Activated CD4-positive, alpha-beta T cell treated with anti-CD3 and anti-CD28 coated beads for 48 hours (primary cell): ENCODE results near the gene PEMT.

ENCODE experiments used
- DNase-seq: peaks from one replicate; pipeline ENCODE4 v3.0.0-alpha.2; 2020

The PEMT gene

GRCh38 chr17:17603895-17604225, 12.4 kb upstream of the PEMT start:
- no peak for DNase-seq

DNA sequence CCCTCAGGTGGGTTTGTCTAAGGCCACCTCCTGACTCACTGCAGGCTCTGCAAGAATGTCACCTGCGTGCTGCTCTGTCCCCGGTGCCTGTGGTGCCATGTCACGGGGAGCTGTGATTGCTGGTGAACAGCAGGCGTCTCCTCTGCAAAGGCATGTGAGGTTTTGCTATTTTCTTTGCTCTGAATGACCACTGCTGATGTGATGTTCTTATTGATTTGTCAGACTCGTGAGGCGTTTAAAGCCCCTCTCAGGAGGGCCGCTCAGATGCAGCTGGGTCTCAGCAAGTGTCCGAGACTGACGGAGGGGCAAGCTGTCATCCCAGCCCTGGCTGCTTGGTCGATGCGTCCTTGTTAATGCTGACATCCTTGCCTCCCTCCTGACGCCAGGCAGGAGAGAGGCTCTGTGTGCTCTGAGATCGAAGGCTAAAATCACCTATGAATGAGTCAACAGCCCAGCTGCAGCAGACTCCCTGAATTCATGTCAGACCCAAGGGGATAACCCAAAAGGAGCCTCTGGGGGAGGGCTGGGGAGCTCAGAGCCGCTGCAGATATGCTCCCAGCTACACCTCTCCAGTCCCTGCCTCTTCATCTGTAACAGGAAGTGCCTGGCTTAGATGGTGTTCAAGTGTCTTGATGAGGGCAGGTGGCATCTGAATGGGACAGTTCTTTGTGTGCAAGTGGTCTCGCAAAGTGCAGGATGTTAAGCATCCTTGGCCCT, 11.8 kb upstream of the PEMT start:
- DNase-seq = no peak

DNA sequence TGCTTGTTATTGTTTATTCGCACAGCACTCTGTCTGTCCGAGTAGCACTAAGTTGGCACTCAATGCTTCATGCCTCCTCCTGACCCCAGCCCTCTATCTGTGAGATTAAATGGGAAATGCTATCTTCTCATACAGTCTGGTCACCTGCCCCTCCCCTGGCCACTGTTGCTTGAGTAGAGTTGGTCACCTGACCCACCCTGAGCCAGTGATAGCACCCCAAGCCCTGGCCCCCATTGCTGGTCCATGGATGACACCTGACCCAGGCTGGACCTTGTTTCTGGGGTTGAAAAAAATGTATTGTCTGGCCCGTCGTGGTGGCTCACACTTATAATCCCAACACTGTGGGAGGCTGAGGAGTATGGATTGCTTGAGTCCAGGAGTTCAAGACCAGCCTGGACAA, 8.5 kb upstream of the PEMT start:
- DNase-seq = no peak

GRCh38 chr17:17598003-17598402, 6.5 kb upstream of the PEMT start:
- no peak for DNase-seq

GRCh38 chr17:17595755-17596154, 4.2 kb upstream of the PEMT start:
- no peak for DNase-seq

DNA sequence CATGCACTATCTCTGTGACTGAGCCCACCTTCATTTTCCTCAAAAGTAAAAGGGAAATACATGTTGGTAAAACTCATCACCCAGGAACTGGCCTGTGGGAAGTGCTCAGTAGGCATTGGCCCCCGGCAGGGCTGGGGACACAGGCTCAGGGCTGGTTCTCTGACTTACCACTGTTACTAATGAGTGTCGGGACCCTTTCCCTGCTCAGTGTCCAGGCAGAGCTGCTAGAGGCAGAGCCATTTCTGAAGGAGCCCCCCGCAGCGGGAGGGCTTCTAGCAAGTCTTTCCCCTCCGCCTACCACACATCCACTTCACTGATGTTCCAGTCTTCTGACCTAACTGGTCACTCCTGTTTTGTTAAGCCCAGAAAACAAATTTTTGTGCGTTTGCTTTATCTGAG, 1.7 kb upstream of the PEMT start:
- DNase-seq = no peak

DNA sequence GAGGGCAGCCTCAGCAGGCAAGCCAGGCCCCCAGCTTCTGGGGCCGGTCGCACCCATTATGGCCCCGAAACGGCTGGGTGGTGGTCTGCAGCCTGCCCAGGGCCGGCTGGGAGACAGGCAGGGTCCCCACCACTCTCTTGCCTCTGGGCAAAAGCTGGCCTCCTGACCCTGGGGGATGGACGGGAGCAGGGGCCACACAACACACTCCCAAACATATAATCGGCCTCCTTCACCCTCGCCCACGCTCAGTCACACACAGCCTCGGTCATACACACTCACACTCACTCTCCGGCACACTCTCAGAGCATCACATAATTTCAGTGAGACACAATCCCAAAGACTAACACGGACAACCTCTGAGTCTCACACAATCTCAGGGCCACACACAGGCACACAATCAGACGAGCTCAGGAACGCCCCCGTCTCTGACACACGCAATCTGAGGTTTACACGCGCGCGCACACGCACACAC, 589 bp downstream of the PEMT start:
- DNase-seq = no peak

- no peak for DNase-seq
Measured at GRCh38 chr17:17590141-17590751, 1.3 kb downstream of the PEMT start.

DNA sequence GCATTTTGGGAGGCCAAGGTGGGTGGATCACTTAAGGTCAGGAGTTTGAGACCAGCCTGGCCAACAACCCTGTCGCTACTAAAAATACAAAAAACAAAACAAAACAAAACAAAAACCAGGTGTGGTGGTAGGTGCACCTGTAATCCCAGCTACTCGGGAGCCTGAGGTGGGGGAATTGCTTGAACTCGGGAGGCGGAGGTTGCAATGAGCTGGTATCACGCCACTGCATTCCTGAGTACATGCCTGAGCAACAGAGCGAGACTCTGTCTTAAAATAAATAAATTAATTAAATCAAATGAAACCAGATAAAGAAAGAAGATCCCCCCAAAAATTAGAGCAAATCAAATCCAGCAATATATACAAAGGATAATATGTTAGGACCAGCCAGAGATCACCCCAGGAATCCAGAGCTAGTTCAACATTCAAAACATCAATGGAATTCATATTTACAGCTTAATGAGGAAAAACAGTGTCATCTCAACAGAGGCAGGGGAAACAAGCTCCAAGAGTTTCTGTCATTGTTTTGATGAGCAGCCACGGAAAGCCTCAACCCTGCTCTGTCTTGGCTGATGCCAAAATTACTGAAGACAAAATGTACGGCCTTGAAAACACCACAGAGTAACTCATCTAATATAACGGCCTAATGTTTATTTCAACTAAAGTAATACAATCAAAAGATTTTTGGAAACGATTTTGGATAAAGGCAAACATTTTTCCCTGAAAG, 3.7 kb downstream of the PEMT start:
- DNase-seq = no peak

- DNase-seq = no peak
Measured at GRCh38 chr17:17582372-17582771, 9.1 kb downstream of the PEMT start.

- DNase-seq = no peak
Measured at GRCh38 chr17:17581509-17581908, 10.0 kb downstream of the PEMT start.

GRCh38 chr17:17580662-17581470, 10.6 kb downstream of the PEMT start:
- DNase-seq = no peak

DNA sequence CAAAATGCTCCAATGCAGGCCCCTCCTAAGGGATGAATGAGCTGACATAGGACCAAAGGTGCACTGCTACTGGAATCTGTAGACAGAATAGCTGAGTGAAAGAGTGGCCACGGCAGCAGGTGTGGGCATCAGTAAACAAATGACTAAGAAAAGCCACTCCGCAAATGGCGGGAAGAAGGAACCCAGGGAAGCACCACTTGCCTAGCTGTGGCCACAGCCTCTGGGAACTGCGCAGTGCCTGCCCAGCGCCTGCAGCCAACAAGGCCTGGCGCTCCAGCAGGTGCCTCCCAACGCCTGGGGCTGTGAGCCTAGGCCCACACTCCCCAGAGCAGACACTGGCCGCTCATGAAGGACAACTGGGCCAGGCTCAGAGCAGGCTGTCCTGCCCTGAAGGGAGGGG, 11.8 kb downstream of the PEMT start:
- DNase-seq = no peak

- no peak for DNase-seq
Measured at GRCh38 chr17:17577373-17577772, 14.1 kb downstream of the PEMT start.

- no peak for DNase-seq
Measured at GRCh38 chr17:17576772-17577234, 14.7 kb downstream of the PEMT start.

- no peak for DNase-seq
Measured at GRCh38 chr17:17575360-17576251, 15.9 kb downstream of the PEMT start.

- DNase-seq = no peak
Measured at GRCh38 chr17:17573912-17574311, 17.6 kb downstream of the PEMT start.

DNA sequence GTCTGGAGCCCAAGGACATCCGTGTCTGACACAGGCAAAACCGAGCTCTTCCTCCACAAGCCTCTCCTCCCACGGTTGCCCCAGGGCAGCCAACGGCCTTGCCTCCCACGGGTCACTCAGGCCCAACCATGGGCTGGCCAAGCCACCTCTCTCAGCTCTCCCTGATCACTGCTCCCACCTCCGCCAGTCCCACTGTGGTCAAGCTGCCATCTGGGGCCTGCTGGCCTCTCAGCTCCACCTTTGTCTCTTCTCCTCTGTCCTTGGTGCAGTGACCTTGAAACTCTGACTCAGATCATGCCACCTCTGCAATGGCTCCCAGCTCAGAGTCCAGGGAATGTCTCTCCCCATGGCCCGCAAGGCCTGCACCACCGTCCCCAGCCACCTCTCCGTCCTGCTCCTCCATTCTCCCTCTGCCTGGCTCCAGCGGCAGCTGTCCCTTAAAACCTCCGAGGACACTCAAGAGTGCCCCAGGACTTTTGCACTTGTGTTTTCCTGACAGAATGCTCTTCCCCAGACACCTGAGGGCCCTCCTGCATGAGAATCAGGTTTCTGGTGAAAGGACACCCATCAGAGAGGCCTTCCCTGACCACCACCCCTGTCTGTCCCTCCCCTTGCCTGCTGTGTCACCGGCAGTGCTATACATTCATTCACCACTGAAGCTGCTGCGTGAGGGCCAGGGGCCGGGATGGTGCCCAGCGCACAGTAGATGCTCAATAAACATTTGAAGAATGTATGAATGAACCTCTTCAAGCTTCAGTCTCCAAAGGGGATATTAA, 19.3 kb downstream of the PEMT start:
- DNase-seq = no peak

DNA sequence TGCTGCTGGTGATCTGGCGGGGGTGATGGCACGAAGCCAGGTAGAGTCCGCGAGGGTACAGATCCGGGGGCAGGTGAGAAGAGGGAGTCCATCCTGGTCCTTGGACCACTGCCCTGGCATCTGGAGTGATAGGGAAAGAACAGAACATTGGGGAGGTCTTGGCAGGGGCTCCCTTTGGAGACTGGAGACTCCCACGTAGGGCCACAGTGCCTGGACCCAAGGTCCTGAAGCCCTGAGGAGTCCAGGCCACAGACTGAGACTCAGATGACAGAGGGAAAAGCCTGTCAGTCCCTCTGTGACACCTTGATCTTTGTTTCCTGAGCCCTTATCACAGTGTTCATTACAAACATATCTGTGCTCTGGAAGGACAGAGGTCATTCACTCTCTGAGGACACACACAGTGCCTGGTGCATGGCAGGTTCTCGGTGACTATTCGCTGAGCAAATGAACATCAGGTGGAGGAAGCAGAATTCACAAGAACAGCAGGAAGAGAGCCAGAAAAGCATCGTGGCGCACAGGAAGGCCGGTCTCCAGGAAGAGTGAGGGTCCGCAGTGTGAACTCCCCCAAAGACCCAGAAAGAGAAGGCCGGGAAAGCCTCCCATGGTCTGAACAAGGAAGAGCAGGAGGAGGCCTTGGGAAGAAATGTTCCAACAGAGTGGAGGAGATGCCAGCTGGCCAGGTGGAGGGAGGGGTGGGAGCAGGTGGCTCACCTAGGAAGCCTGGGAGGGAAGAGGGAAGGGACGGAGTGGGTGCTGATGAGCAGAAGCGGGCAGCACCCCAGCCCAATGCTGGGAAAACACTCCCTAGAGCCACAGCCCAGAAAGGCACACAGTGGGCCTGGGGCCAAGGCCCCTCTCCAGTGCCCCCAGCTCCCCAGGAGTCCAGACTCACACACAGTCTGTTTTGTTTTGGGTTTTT, 20.5 kb downstream of the PEMT start:
- DNase-seq = no peak

DNA sequence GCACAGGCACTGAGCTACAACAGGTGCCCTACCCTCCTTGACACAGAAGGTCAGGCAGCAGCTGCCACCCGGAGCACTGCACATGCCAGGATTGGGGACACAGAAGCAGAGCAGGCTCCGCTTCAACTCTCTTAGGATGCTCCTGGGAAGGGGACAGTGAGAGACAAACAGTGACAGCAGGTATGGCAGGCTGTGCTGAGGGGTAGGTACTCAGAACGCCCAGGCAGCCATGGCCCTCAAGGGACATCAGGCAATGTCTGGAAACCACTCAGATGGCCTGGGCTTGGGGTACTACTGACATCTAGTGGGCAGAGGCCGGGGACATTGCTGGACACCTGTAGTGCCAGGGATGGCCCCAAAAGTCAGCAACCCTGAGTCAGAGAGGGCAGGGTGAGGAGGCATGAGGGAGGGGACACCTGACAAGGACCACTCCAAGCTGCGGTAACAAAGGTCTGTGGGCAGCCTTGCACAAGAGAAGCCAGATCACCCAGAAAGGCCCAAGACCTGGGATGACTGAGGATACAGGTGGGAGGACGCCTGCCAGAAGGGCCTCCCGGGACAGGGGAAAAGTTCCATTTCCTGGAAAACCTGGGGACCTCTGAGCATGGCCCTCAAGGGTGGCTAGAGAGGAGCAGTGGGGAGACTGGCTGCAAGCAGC, 21.2 kb downstream of the PEMT start:
- DNase-seq = no peak
